GM12878 (cell line): ENCODE measurements around the gene PAPPA.

Experiments
- BRCA1 ChIP-seq: IDR thresholded peaks from 2 replicates; pipeline ENCODE4 v1.6.1; 2011; ENCODE audit warnings: low read depth, low read length, improper control_type of control experiment
- LARP7 ChIP-seq: fragments of 450-650 bp; IDR thresholded peaks from 2 replicates; pipeline ENCODE4 v1.6.1; 2017; ENCODE audit warnings: mild to moderate bottlenecking
- NFYB ChIP-seq: IDR thresholded peaks from 2 replicates; pipeline ENCODE4 v1.6.1; 2011; ENCODE audit warnings: low read depth, mild to moderate bottlenecking, low read length, improper control_type of control experiment, moderate library complexity; ENCODE audit not compliant: insufficient read depth
- TF ChIP-seq, protein P1 (sequence below): IDR thresholded peaks from 2 replicates; pipeline ENCODE4 v1.6.1; 2011; ENCODE audit warnings: low read depth, low read length, improper control_type of control experiment, borderline replicate concordance

DNA sequence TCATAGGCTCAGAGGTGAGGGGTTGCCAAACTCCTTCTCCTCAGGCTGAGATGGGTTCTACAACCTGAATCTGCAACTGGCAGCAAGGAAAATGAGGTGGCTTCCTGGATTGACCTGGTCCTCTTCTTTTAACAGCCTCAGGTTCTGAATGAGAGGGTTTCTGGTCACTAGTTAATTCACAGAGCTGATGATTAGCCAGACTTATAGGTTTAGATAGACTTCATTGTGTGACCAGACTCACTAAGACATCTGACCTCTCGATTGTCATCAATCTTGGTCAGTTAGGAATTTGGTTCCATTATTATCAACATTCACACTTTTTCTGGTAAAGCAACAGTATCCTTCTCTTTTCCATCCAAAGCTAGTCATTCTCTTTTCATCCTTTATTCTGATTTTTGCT is 257.9 kb downstream of the PAPPA start:
- no peak for TF ChIP-seq NFYB
- no peak for TF ChIP-seq LARP7
- TF ChIP-seq, protein P1, sequence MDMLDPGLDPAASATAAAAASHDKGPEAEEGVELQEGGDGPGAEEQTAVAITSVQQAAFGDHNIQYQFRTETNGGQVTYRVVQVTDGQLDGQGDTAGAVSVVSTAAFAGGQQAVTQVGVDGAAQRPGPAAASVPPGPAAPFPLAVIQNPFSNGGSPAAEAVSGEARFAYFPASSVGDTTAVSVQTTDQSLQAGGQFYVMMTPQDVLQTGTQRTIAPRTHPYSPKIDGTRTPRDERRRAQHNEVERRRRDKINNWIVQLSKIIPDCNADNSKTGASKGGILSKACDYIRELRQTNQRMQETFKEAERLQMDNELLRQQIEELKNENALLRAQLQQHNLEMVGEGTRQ: no peak
- no peak for TF ChIP-seq BRCA1
